Gastroesophageal sphincter (tissue), 4 donors: Measurements from ENCODE around the gene TUBB4B. TPM values are rescaled to one million over a fixed set of nuclear protein-coding genes. Genes with fewer than 3 reads are reported as not detected.

ENCODE experiments used
- ATAC-seq: fragments of 150-250 bp; one replicate; pipeline ENCODE4 v1.9.1; 2016; ENCODE audit warnings: mild to moderate bottlenecking, moderate library complexity
- H3K27ac ChIP-seq, 4 donors: fragments of 200-600 bp; sonication (generic) in 3 of 4; 1 replicate in 3 of 4; 2 replicates in 1 of 4; pipeline ENCODE4 v1.5.1; 2016 to 2019
- H3K27me3 ChIP-seq: fragments of 200-600 bp; sonication (generic); one replicate; pipeline ENCODE4 v1.5.1; 2019
- H3K36me3 ChIP-seq, 2 donors: fragments of 200-600 bp; sonication (generic); one replicate each; pipeline ENCODE4 v1.5.1; 2019; ENCODE audit warnings: control low read depth in 1 of 2
- H3K4me1 ChIP-seq, 3 donors: fragments of 200-600 bp; sonication (generic); 1 replicate in 2 of 3; 2 replicates in 1 of 3; pipeline ENCODE4 v1.5.1; 2016 to 2019; ENCODE audit warnings: control low read depth in 2 of 3
- H3K4me3 ChIP-seq, 2 donors: fragments of 200-600 bp; sonication (generic); one replicate each; pipeline ENCODE4 v1.5.1; 2019; ENCODE audit warnings: mild to moderate bottlenecking in 1 of 2, moderate library complexity in 1 of 2
- H3K9me3 ChIP-seq, 3 donors: fragments of 200-600 bp; sonication (generic); one replicate each; pipeline ENCODE4 v1.5.1; 2017 to 2019; ENCODE audit warnings: control low read depth in 2 of 3
- EP300 ChIP-seq: sonication (generic); formaldehyde crosslinking; IDR thresholded peaks from one replicate; pipeline ENCODE4 v1.6.1; 2017; ENCODE audit warnings: antibody characterized with exemption, mild to moderate bottlenecking
- POLR2A ChIP-seq, 2 donors: fragments of 450-650 bp; IDR thresholded peaks; one replicate each; pipeline ENCODE4 v1.6.1; 2017; ENCODE audit warnings: antibody characterized with exemption in 2 of 2, mild to moderate bottlenecking in 2 of 2, moderate library complexity in 1 of 2
- POLR2AphosphoS5 ChIP-seq: sonication (generic); formaldehyde crosslinking; IDR thresholded peaks from one replicate; pipeline ENCODE4 v1.6.1; 2017; ENCODE audit warnings: antibody characterized with exemption
- WGBS, 2 donors: methylation state at CpG; one replicate each; pipeline ENCODE4 v1.1.5; 2018; ENCODE audit warnings: low coverage in 1 of 2; 5-methylcytosine and 5-hydroxymethylcytosine counted together
- total RNA-seq, 4 donors: library from RNA; depleted of rRNA; stranded (reverse); fragments of >200 nt; gene quantifications; one replicate each; pipeline ENCODE4 v1.1.0, GENCODE V29; 2016
- TF ChIP-seq, protein P1 (sequence below), 4 experiments: fragments of 200-600 bp in 2 of 4; fragments of 450-650 bp in 2 of 4; sonication (generic) in 1 of 4; IDR thresholded peaks; one replicate each; pipeline ENCODE4 v1.5.1; 2017 to 2019; ENCODE audit warnings: antibody characterized with exemption in 4 of 4, mild to moderate bottlenecking in 2 of 4, moderate library complexity in 2 of 4

The TUBB4B gene
- total RNA-seq, 4 donors from 2014 or later = 220 to 488 (median 265) TPM

DNA sequence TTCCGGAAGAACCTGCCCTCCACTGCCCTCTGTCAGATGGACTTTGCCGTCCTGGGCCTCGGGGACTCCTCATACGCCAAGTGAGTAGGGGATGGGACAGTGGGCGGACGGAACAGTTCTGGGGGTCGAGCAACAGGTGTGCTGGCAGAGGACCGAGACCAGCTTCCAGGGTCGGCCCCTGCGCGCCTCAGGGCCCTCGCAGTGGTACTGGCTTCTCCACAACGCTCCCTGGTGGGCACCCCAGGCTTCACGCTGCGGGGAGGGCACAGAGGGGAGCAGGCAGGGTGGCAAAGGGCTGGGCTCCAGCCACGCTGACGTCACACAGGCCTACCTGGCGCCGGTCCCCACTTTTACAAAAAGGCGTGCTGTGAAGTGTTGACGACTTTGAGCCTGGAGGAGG is 28.6 kb upstream of the TUBB4B start:
- Histone ChIP-seq H3K27me3 (no peaks in the 10 kb centered on the region), H3K27ac (no peak overlapping the region), H3K4me3 (no peak overlapping the region), H3K4me1 (peaks cover 0 to 9% (median under 1%) of the 10 kb centered on the region in 3 donors), H3K36me3 (peaks cover 0 to 53% of the 10 kb centered on the region in 2 donors), H3K9me3 (no peaks in the 10 kb centered on the region)
- no peak for ATAC-seq
- no CpG with 5 or more reads among the region's 21 CpGs for WGBS, 2 donors
- TF ChIP-seq POLR2A (IDR thresholded peaks at IDR 0.05) = no peak
- no peak for TF ChIP-seq EP300
- no peak for TF ChIP-seq POLR2AphosphoS5
- TF ChIP-seq, protein P1, sequence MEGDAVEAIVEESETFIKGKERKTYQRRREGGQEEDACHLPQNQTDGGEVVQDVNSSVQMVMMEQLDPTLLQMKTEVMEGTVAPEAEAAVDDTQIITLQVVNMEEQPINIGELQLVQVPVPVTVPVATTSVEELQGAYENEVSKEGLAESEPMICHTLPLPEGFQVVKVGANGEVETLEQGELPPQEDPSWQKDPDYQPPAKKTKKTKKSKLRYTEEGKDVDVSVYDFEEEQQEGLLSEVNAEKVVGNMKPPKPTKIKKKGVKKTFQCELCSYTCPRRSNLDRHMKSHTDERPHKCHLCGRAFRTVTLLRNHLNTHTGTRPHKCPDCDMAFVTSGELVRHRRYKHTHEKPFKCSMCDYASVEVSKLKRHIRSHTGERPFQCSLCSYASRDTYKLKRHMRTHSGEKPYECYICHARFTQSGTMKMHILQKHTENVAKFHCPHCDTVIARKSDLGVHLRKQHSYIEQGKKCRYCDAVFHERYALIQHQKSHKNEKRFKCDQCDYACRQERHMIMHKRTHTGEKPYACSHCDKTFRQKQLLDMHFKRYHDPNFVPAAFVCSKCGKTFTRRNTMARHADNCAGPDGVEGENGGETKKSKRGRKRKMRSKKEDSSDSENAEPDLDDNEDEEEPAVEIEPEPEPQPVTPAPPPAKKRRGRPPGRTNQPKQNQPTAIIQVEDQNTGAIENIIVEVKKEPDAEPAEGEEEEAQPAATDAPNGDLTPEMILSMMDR (IDR thresholded peaks at IDR 0.05) = no peak

DNA sequence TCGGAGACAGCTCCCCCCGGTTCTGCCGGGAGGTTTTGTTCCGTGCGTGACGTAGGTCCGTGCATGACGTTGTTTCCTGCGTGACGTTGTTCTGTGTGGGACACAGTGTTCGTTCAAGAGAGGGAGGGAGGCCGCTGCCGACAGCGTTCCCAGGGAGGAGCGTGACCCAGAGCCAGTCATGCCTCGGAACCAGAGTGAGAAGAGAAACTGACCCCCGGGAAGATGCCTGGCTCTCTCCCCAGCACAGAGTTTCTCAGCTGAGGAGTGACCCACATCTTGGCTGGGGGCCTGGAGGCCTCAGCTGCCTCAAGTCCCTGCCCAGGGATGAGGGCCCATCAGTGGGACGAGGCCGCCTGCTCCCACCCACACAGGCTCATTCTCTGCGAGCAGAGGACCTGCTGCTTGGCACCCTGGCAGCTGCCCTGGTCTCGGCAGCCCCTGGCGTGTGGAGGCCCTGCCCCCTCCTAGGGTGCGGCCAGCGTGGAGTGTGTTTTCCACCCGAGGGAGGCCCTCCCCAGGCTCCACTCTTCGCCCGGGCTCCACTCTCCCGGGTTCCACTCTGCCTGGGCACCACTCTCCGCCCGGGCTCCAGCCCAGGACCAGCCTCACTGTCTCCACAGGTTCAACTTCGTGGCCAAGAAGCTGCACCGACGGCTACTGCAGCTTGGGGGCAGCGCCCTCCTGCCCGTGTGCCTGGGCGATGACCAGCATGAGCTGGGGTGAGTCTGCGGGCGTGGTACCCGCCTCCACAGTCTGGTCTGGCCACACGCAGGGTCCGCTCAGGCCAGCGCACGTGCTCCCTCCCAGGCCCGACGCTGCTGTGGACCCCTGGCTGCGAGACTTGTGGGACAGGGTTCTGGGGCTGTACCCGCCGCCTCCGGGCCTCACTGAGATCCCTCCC is 27.7 kb upstream of the TUBB4B start:
- ATAC-seq = no peak
- Histone ChIP-seq H3K4me1 (peaks cover 0 to 15% (median 3%) of the 10 kb centered on the region in 3 donors), H3K27me3 (no peaks in the 10 kb centered on the region), H3K36me3 (peaks cover 0 to 49% of the 10 kb centered on the region in 2 donors), H3K27ac (no peak overlapping the region), H3K9me3 (no peaks in the 10 kb centered on the region), H3K4me3 (no peak overlapping the region)
- TF ChIP-seq, protein P1 (IDR thresholded peaks at IDR 0.05) = no peak
- TF ChIP-seq POLR2AphosphoS5 = no peak
- no peak for TF ChIP-seq POLR2A (IDR thresholded peaks at IDR 0.05)
- TF ChIP-seq EP300 = no peak
- WGBS, 2 donors = 83% methylated on average over 12 of the region's 49 CpGs; no CpG with 5 or more reads in 1 of the 2 donors

DNA sequence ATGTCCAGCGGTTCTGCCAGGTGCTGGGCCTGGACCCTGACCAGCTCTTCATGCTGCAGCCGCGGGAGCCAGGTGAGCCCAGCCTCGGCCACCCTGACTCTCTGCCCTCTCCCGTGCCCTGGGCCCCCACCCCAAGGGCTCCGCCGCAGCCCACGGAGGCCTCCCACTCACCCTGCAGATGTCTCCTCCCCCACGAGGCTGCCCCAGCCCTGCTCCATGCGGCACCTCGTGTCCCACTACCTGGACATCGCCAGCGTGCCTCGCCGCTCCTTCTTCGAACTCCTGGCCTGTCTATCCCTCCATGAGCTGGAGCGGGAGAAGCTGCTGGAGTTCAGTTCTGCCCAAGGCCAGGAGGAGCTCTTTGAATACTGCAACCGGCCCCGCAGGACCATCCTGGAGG is 26.5 kb upstream of the TUBB4B start:
- WGBS, 2 donors = 80 to 96% methylated on average over 3 to 5 of the region's 19 CpGs
- no peak overlapping the region for H3K27ac ChIP-seq
- peaks cover 0 to 39% of the 10 kb centered on the region in 2 donors for H3K36me3 ChIP-seq
- peaks cover 0 to 21% (median 3%) of the 10 kb centered on the region in 3 donors for H3K4me1 ChIP-seq
- no peaks in the 10 kb centered on the region for H3K9me3 ChIP-seq
- H3K27me3 ChIP-seq = no peaks in the 10 kb centered on the region
- TF ChIP-seq, protein P1 (IDR thresholded peaks at IDR 0.05) = no peak
- TF ChIP-seq POLR2AphosphoS5 = no peak
- no peak for TF ChIP-seq EP300
- TF ChIP-seq POLR2A (IDR thresholded peaks at IDR 0.05) = no peak
- no peak overlapping the region for H3K4me3 ChIP-seq
- ATAC-seq = no peak

DNA sequence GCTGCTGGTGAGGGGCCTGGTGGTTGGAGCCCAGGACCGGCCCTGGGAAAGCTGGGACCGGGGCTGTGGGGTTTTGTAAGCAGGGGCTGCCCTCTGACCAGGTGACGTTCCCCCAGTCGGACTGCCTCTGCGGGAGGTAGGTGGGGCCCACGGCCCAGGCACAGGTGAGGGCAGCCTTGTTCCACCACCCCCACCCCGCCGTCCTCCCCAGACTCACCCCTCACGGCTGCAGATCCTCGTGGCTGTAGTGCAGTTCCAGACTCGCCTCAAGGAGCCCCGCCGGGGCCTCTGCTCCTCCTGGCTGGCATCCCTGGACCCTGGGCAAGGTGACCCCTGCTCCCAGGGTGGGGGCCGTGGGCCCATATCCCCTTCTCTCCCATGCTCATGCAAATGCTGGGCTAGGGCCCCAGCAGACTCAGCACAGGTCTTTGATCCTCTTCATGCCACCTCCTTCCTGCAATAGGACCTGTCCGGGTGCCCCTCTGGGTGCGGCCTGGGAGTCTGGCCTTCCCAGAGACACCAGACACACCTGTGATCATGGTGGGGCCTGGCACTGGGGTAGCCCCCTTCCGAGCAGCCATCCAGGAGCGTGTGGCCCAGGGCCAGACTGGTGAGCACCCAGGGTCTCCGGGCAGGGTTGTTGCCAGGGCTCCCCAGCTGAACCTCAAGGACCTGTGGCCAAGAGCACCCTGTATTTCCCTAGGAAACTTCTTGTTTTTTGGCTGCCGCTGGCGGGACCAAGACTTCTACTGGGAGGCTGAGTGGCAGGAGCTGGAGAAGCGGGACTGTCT is 25.7 kb upstream of the TUBB4B start:
- Histone ChIP-seq H3K27me3 (no peaks in the 10 kb centered on the region), H3K36me3 (peaks cover 0 to 31% of the 10 kb centered on the region in 2 donors), H3K9me3 (no peaks in the 10 kb centered on the region), H3K4me1 (peaks cover 0 to 21% (median 3%) of the 10 kb centered on the region in 3 donors), H3K27ac (no peak overlapping the region), H3K4me3 (no peak overlapping the region)
- WGBS, 2 donors = 80% methylated on average over 2 of the region's 22 CpGs; no CpG with 5 or more reads in 1 of the 2 donors
- ATAC-seq = no peak
- TF ChIP-seq POLR2A (IDR thresholded peaks at IDR 0.05) (no peak), POLR2AphosphoS5 (no peak), EP300 (no peak)
- TF ChIP-seq, protein P1 (IDR thresholded peaks at IDR 0.05) = no peak
